Astrocyte (in vitro differentiated cells and primary cell): Measurements from ENCODE around the gene PKP3. TPM values are rescaled to one million over a fixed set of nuclear protein-coding genes. Genes with fewer than 3 reads are reported as not detected.
A peak's percentile ranks its signal among the peaks of the same experiment; 100 is the strongest.

Experiments
- DNase-seq: peaks from one replicate; pipeline ENCODE4 v3.0.0-alpha.2; 2010; ENCODE audit warnings: low read depth
- FAIRE-seq: peaks from 2 replicates; lab custom pipeline; 2011; peaks lifted over from hg19 to GRCh38; lab: Jason Lieb, UNC
- H2AFZ ChIP-seq: 2 replicates; pipeline ENCODE4 v1.6.0; 2012; ENCODE audit warnings: low read depth, low read length, inconsistent platforms
- H3K27ac ChIP-seq: 2 replicates; pipeline ENCODE4 v1.5.1; 2011; ENCODE audit warnings: low read depth, low read length, inconsistent platforms
- H3K27me3 ChIP-seq: 2 replicates; pipeline ENCODE4 v1.6.0; 2011; ENCODE audit warnings: low read length, inconsistent platforms; ENCODE audit not compliant: insufficient read depth
- H3K36me3 ChIP-seq: 2 replicates; pipeline ENCODE4 v1.5.1; 2011; ENCODE audit warnings: low read length, inconsistent platforms; ENCODE audit not compliant: insufficient read depth
- H3K4me1 ChIP-seq: 2 replicates; pipeline ENCODE4 v1.5.1; 2011; ENCODE audit warnings: low read length, inconsistent platforms; ENCODE audit not compliant: insufficient read depth
- H3K4me2 ChIP-seq: 2 replicates; pipeline ENCODE4 v1.6.0; 2012; ENCODE audit warnings: low read length, inconsistent platforms
- H3K4me3 ChIP-seq: 2 replicates; pipeline ENCODE4 v1.5.1; 2011; ENCODE audit warnings: low read depth, mild to moderate bottlenecking, low read length, inconsistent platforms; ENCODE audit not compliant: insufficient read depth
- H3K79me2 ChIP-seq: 2 replicates; pipeline ENCODE4 v1.6.0; 2012; ENCODE audit warnings: mild to moderate bottlenecking, low read length, inconsistent platforms; ENCODE audit not compliant: insufficient read depth
- H3K9ac ChIP-seq: 2 replicates; pipeline ENCODE4 v1.6.0; 2012; ENCODE audit warnings: mild to moderate bottlenecking, low read length, inconsistent platforms
- H3K9me3 ChIP-seq: 2 replicates; pipeline ENCODE4 v1.5.1; 2012; ENCODE audit warnings: low read depth, mild to moderate bottlenecking, low read length, inconsistent platforms; ENCODE audit not compliant: insufficient read depth
- H4K20me1 ChIP-seq: 2 replicates; pipeline ENCODE4 v1.6.0; 2012; ENCODE audit warnings: low read length, inconsistent platforms; ENCODE audit not compliant: insufficient read depth
- H3K27ac Mint-ChIP-seq: one replicate; pipeline ENCODE4 v1.8.0; 2021; ENCODE audit warnings: mild to moderate bottlenecking, mixed read lengths; ENCODE audit not compliant: unreplicated experiment
- H3K27me3 Mint-ChIP-seq: one replicate; pipeline ENCODE4 v1.8.0; 2021; ENCODE audit warnings: low read depth, mixed read lengths; ENCODE audit not compliant: unreplicated experiment
- H3K36me3 Mint-ChIP-seq: one replicate; pipeline ENCODE4 v1.8.0; 2021; ENCODE audit warnings: low read depth, mixed read lengths; ENCODE audit not compliant: unreplicated experiment
- H3K4me1 Mint-ChIP-seq: one replicate; pipeline ENCODE4 v1.8.0; 2021; ENCODE audit warnings: low read depth, mixed read lengths; ENCODE audit not compliant: unreplicated experiment
- H3K4me3 Mint-ChIP-seq: one replicate; pipeline ENCODE4 v1.8.0; 2021; ENCODE audit warnings: mild to moderate bottlenecking, moderate library complexity, mixed read lengths; ENCODE audit not compliant: unreplicated experiment
- H3K9me3 Mint-ChIP-seq: one replicate; pipeline ENCODE4 v1.8.0; 2021; ENCODE audit warnings: mild to moderate bottlenecking, mixed read lengths; ENCODE audit not compliant: unreplicated experiment
- CTCF ChIP-seq: IDR thresholded peaks from 2 replicates; pipeline ENCODE4 v1.5.1; 2011; ENCODE audit warnings: low read depth, mild to moderate bottlenecking, inconsistent platforms, low read length, moderate library complexity; ENCODE audit not compliant: insufficient read depth
- EZH2 ChIP-seq: IDR thresholded peaks from 2 replicates; pipeline ENCODE4 v1.6.1; 2012; ENCODE audit warnings: mild to moderate bottlenecking, low read length, inconsistent platforms; ENCODE audit not compliant: insufficient read depth
- total RNA-seq: library from RNA; stranded (reverse); gene quantifications from 2 replicates; pipeline ENCODE4 v1.2.1, GENCODE V29; 2021

The PKP3 gene
- total RNA-seq, 1 donor from 2014 or later: 2.1 TPM

- Histone ChIP-seq H3K79me2 (peaks cover 34% of the 10 kb centered on the region), H2AFZ (peak overlapping the region; percentile 77), H3K4me2 (peak overlapping the region; percentile 79), H3K4me1 (peaks cover 12% of the 10 kb centered on the region), H3K36me3 (peaks cover 3% of the 10 kb centered on the region), H3K9me3 (no peaks in the 10 kb centered on the region), H3K27ac (peak overlapping the region; percentile 79), H3K9ac (peak overlapping the region; percentile 73), H3K4me3 (peak overlapping the region; percentile 58), H3K27me3 (no peaks in the 10 kb centered on the region), H4K20me1 (peaks cover 22% of the 10 kb centered on the region)
- H3K4me3 Mint-ChIP-seq: peak overlapping the region; percentile 86
- peaks cover 6% of the 10 kb centered on the region for H3K36me3 Mint-ChIP-seq
- DNase-seq: peak; percentile 64
- H3K9me3 Mint-ChIP-seq: no peaks in the 10 kb centered on the region
- TF ChIP-seq CTCF: peak; percentile 67
- TF ChIP-seq EZH2: no peak
- FAIRE-seq: no peak
- peak overlapping the region; percentile 78 for H3K27ac Mint-ChIP-seq
- no peaks in the 10 kb centered on the region for H3K27me3 Mint-ChIP-seq
- H3K4me1 Mint-ChIP-seq: peaks cover 10% of the 10 kb centered on the region
These were observed 54.1 kb downstream of the PKP3 start for GRCh38 chr11:447923-448731.

GRCh38 chr11:449889-450808, 56.1 kb downstream of the PKP3 start, which contains the start of gene PTDSS2:
TSS of gene PTDSS2 (plus strand) at chr11:450279. CDS start at chr11:450456, 177 bp downstream.
- Histone ChIP-seq H3K79me2 (peaks cover 52% of the 10 kb centered on the region), H3K9me3 (no peaks in the 10 kb centered on the region), H3K27me3 (no peaks in the 10 kb centered on the region), H2AFZ (peak within 1 kb of the TSS; percentile 88), H3K27ac (peak within 1 kb of the TSS; percentile 86), H3K36me3 (peaks cover 7% of the 10 kb centered on the region), H3K9ac (peak within 1 kb of the TSS; percentile 86), H3K4me2 (peak within 1 kb of the TSS; percentile 100), H4K20me1 (peaks cover 39% of the 10 kb centered on the region), H3K4me1 (peaks cover 8% of the 10 kb centered on the region), H3K4me3 (peak within 1 kb of the TSS; percentile 84)
- no peaks in the 10 kb centered on the region for H3K27me3 Mint-ChIP-seq
- H3K9me3 Mint-ChIP-seq: peaks cover 2% of the 10 kb centered on the region
- H3K4me1 Mint-ChIP-seq: peaks cover 7% of the 10 kb centered on the region
- H3K27ac Mint-ChIP-seq: peak within 1 kb of the TSS; percentile 95
- peak; percentile 58 for FAIRE-seq
- TF ChIP-seq EZH2 (no peak), CTCF (no peak)
- DNase-seq: peak; percentile 91
- peaks cover 13% of the 10 kb centered on the region for H3K36me3 Mint-ChIP-seq
- peak within 1 kb of the TSS; percentile 96 for H3K4me3 Mint-ChIP-seq
